ENCODE measurements around the gene TAPT1.

TAPT1 gene

GRCh38 chr4:16129336-16129735, 96.9 kb downstream of the TAPT1 start:
- Mint-ChIP-seq H3K36me3 (ENCODE audit: insufficient read depth) (no peaks in the 10 kb centered on the region), H3K27ac (ENCODE audit: low read depth) (no peak overlapping the region), H3K9me3 (peaks cover 2% of the 10 kb centered on the region), H3K4me1 (no peaks in the 10 kb centered on the region), H3K27me3 (peaks cover 40% of the 10 kb centered on the region), H3K4me3 (no peak overlapping the region)
- DNase-seq (ENCODE audit: low spot score in 2 of 2) (no peak), ATAC-seq (replicated peaks; ENCODE audit: extremely low read depth, poor library complexity, severe bottlenecking) (no peak)

DNA sequence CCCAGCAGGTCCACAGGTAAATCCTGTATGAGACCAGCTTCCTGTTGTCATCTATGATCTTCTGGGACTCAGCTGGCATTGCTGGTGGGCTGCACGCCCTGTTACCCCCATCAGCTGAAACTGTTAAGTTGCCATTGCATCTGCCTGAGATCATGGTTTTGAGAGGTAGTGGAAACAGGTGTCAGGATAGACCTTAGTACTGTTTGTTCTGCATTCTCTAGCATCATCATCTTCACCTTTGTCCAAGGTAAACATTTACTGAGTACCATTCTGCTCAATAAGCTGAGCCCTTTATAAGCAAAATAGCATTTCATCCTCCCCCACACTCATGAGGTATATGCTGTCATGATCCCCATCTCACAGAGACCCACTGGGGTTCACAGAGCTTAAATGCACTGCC, 99.6 kb downstream of the TAPT1 start:
- Mint-ChIP-seq H3K4me3 (no peak overlapping the region), H3K9me3 (no peaks in the 10 kb centered on the region), H3K27me3 (peaks cover 39% of the 10 kb centered on the region), H3K36me3 (ENCODE audit: insufficient read depth) (no peaks in the 10 kb centered on the region), H3K27ac (ENCODE audit: low read depth) (no peak overlapping the region), H3K4me1 (no peaks in the 10 kb centered on the region)
- no peak for DNase-seq (ENCODE audit: low spot score in 2 of 2)
- ATAC-seq (replicated peaks; ENCODE audit: extremely low read depth, poor library complexity, severe bottlenecking), result no peak

GRCh38 chr4:16125571-16126445, 100.5 kb downstream of the TAPT1 start:
- Mint-ChIP-seq H3K9me3 (no peaks in the 10 kb centered on the region), H3K4me1 (no peaks in the 10 kb centered on the region), H3K27me3 (peaks cover 38% of the 10 kb centered on the region), H3K27ac (ENCODE audit: low read depth) (no peak overlapping the region), H3K4me3 (no peak overlapping the region), H3K36me3 (ENCODE audit: insufficient read depth) (no peaks in the 10 kb centered on the region)
- ATAC-seq (replicated peaks; ENCODE audit: extremely low read depth, poor library complexity, severe bottlenecking) (no peak), DNase-seq (ENCODE audit: low spot score in 2 of 2) (no peak)

GRCh38 chr4:16124232-16124631, 102.0 kb downstream of the TAPT1 start:
- ATAC-seq (replicated peaks; ENCODE audit: extremely low read depth, poor library complexity, severe bottlenecking) (no peak), DNase-seq (ENCODE audit: low spot score in 2 of 2) (no peak)
- Mint-ChIP-seq H3K4me3 (no peak overlapping the region), H3K9me3 (no peaks in the 10 kb centered on the region), H3K36me3 (ENCODE audit: insufficient read depth) (no peaks in the 10 kb centered on the region), H3K27ac (ENCODE audit: low read depth) (no peak overlapping the region), H3K4me1 (no peaks in the 10 kb centered on the region), H3K27me3 (peaks cover 43% of the 10 kb centered on the region)

- no peak overlapping the region for H3K4me3 Mint-ChIP-seq
- no peak for DNase-seq (ENCODE audit: low spot score in 2 of 2)
- H3K27me3 Mint-ChIP-seq, result peaks cover 43% of the 10 kb centered on the region
- H3K27ac Mint-ChIP-seq (ENCODE audit: low read depth), result no peak overlapping the region
- no peaks in the 10 kb centered on the region for H3K36me3 Mint-ChIP-seq (ENCODE audit: insufficient read depth)
- no peaks in the 10 kb centered on the region for H3K4me1 Mint-ChIP-seq
- ATAC-seq (replicated peaks; ENCODE audit: extremely low read depth, poor library complexity, severe bottlenecking), result no peak
- H3K9me3 Mint-ChIP-seq, result no peaks in the 10 kb centered on the region
Observed at GRCh38 chr4:16123356-16124084, 102.8 kb downstream of the TAPT1 start.

GRCh38 chr4:16122784-16123183, 103.5 kb downstream of the TAPT1 start:
- Mint-ChIP-seq H3K27ac (ENCODE audit: low read depth) (no peak overlapping the region), H3K36me3 (ENCODE audit: insufficient read depth) (no peaks in the 10 kb centered on the region), H3K4me1 (no peaks in the 10 kb centered on the region), H3K27me3 (peaks cover 43% of the 10 kb centered on the region), H3K9me3 (no peaks in the 10 kb centered on the region), H3K4me3 (no peak overlapping the region)
- ATAC-seq (replicated peaks; ENCODE audit: extremely low read depth, poor library complexity, severe bottlenecking), result no peak
- DNase-seq (ENCODE audit: low spot score in 2 of 2), result no peak

DNA sequence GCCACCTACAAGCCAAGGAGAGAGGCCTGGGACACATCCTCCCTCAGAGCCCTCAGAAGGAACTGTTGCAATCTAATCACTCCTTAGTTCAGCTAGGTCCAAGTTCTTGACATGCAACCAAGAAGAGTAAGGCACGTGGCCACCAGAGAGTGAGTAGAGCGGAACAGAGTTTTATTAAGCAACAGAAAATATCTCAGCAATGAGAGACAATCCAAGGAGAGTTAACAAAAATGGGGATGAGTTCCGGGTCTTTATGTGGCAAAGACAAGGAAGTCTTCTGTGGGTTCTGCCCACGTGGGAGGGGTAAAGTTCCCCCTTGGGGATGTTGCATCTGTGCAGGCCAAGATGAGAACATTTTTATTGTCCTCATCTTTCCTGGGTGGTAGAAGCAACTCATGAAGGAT, 104.0 kb downstream of the TAPT1 start:
- Mint-ChIP-seq H3K36me3 (ENCODE audit: insufficient read depth) (no peaks in the 10 kb centered on the region), H3K4me1 (no peaks in the 10 kb centered on the region), H3K9me3 (no peaks in the 10 kb centered on the region), H3K27ac (ENCODE audit: low read depth) (no peak overlapping the region), H3K27me3 (peaks cover 43% of the 10 kb centered on the region), H3K4me3 (no peak overlapping the region)
- DNase-seq (ENCODE audit: low spot score in 2 of 2) (no peak), ATAC-seq (replicated peaks; ENCODE audit: extremely low read depth, poor library complexity, severe bottlenecking) (no peak)

- H3K27me3 Mint-ChIP-seq, result peaks cover 42% of the 10 kb centered on the region
- no peak for ATAC-seq (replicated peaks; ENCODE audit: extremely low read depth, poor library complexity, severe bottlenecking)
- no peak overlapping the region for H3K27ac Mint-ChIP-seq (ENCODE audit: low read depth)
- H3K4me1 Mint-ChIP-seq, result no peaks in the 10 kb centered on the region
- no peaks in the 10 kb centered on the region for H3K36me3 Mint-ChIP-seq (ENCODE audit: insufficient read depth)
- H3K9me3 Mint-ChIP-seq, result no peaks in the 10 kb centered on the region
- no peak for DNase-seq (ENCODE audit: low spot score in 2 of 2)
- H3K4me3 Mint-ChIP-seq, result no peak overlapping the region
Observed at GRCh38 chr4:16120720-16121119, 105.6 kb downstream of the TAPT1 start.

DNA sequence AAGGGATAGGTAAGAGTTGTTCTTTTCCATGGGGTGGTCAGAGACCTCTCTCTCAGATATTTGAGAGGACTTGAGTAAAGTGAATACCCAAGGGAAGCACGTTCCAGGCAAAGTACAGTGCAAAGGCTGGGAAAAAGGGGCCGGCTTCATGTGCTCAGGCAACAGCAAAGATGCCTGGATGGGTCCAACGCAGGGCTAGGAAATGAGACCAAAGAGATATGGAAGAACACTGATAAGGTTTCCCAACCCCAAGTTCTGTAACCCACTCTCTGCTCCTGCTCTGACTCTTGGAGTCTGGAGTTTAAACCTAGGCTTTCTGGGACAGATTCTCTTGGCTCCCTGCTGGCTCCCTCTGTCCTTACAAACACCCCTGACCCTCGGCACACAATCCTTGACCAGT, 106.3 kb downstream of the TAPT1 start:
- Mint-ChIP-seq H3K4me3 (no peak overlapping the region), H3K9me3 (no peaks in the 10 kb centered on the region), H3K27ac (ENCODE audit: low read depth) (no peak overlapping the region), H3K27me3 (peaks cover 42% of the 10 kb centered on the region), H3K36me3 (ENCODE audit: insufficient read depth) (no peaks in the 10 kb centered on the region), H3K4me1 (no peaks in the 10 kb centered on the region)
- ATAC-seq (replicated peaks; ENCODE audit: extremely low read depth, poor library complexity, severe bottlenecking), result no peak
- no peak for DNase-seq (ENCODE audit: low spot score in 2 of 2)

DNA sequence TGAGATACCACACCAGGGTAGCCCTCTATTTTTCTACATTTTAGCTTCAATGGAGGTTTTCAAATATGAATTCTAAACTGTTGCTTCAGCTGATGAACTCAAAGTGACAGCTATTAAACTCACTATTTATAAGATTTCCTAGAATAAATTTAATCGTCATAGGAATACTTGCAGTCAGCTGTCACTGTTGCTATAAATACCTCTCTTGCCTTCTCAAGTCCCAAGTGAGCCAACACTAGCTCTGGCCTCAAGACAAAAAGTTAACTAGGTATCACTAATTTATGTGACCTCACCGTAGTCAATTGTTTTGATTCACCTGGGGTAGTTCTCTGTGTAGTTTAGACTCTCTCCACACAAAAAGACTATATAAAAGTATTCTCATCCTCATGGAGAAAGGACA, 108.2 kb downstream of the TAPT1 start:
- Mint-ChIP-seq H3K4me3 (no peak overlapping the region), H3K27me3 (peaks cover 46% of the 10 kb centered on the region)

DNA sequence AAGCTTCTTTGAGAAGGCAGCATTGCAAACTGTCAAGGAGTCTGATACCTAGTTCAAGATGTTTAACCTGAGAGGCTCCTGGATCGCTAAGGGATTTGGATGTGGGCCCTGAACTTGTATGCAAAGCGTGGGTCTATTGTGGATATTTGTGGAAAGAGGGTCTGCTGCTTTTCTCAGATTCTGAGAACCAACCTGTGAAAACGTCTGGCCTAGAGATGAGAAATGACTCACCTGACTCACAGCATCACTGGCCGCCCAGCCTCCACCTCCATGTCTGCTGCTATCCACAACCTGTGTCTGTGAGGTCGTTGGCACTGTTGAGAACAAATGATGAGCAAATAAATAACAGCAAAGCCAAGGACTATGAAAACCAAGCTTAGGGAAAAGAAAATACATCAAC, 109.1 kb downstream of the TAPT1 start:
- no peaks in the 10 kb centered on the region for H3K4me1 Mint-ChIP-seq
- no peaks in the 10 kb centered on the region for H3K9me3 Mint-ChIP-seq

More for the DNA sequence above, 108.2 kb downstream of the TAPT1 start:
- ATAC-seq (replicated peaks; ENCODE audit: extremely low read depth, poor library complexity, severe bottlenecking) (no peak), DNase-seq (ENCODE audit: low spot score in 2 of 2) (no peak)
- H3K9me3 Mint-ChIP-seq, result no peaks in the 10 kb centered on the region
- H3K36me3 Mint-ChIP-seq (ENCODE audit: insufficient read depth), result no peaks in the 10 kb centered on the region
- no peak overlapping the region for H3K27ac Mint-ChIP-seq (ENCODE audit: low read depth)
- no peaks in the 10 kb centered on the region for H3K4me1 Mint-ChIP-seq

DNA sequence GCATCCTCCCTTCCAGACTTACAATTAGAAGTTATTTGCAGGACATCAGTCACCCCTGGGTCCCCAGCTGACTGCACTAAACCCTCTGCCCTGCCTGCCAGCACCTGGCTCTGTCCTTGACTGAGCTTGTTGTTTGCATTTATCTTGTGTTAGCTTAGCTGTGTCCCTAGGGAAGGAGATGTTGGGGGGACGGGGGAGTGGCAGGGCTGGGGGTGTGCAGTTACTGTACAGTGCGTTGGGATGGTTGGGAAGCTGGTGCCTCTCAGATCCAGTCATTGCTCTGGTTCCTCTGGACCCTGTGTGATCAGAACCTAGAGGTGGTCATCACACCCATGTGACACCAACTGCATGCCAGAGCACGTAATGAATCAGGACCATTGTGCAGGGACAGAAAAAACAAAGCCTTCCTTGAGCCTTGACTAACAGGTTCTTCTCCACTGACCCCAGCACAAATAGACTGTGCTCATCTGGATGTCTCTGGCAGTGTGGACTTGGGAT, 109.7 kb downstream of the TAPT1 start:
- Mint-ChIP-seq H3K9me3 (no peaks in the 10 kb centered on the region), H3K4me3 (no peak overlapping the region), H3K36me3 (ENCODE audit: insufficient read depth) (no peaks in the 10 kb centered on the region), H3K4me1 (no peaks in the 10 kb centered on the region), H3K27me3 (peaks cover 46% of the 10 kb centered on the region), H3K27ac (ENCODE audit: low read depth) (no peak overlapping the region)
- ATAC-seq (replicated peaks; ENCODE audit: extremely low read depth, poor library complexity, severe bottlenecking) (no peak), DNase-seq (ENCODE audit: low spot score in 2 of 2) (no peak)

More for the DNA sequence above, 109.1 kb downstream of the TAPT1 start:
- Mint-ChIP-seq H3K27me3 (peaks cover 46% of the 10 kb centered on the region), H3K27ac (ENCODE audit: low read depth) (no peak overlapping the region), H3K36me3 (ENCODE audit: insufficient read depth) (no peaks in the 10 kb centered on the region), H3K4me3 (no peak overlapping the region)
- no peak for DNase-seq (ENCODE audit: low spot score in 2 of 2)
- ATAC-seq (replicated peaks; ENCODE audit: extremely low read depth, poor library complexity, severe bottlenecking), result no peak

GRCh38 chr4:16116019-16116418, 110.3 kb downstream of the TAPT1 start:
- Mint-ChIP-seq H3K27me3 (peaks cover 46% of the 10 kb centered on the region), H3K9me3 (no peaks in the 10 kb centered on the region), H3K27ac (ENCODE audit: low read depth) (no peak overlapping the region), H3K4me1 (no peaks in the 10 kb centered on the region), H3K36me3 (ENCODE audit: insufficient read depth) (no peaks in the 10 kb centered on the region), H3K4me3 (no peak overlapping the region)
- ATAC-seq (replicated peaks; ENCODE audit: extremely low read depth, poor library complexity, severe bottlenecking) (no peak), DNase-seq (ENCODE audit: low spot score in 2 of 2) (no peak)

Data from central memory CD8-positive, alpha-beta T cell (primary cell).